OCI-LY1 (cell line): Measurements from ENCODE around the gene SALL1.

Experiments
- H2AFZ ChIP-seq: fragments of 200-600 bp; sonication (generic), shearing (Covaris generic); 2 replicates; pipeline ENCODE4 v1.6.0; 2014; ENCODE audit warnings: antibody characterized with exemption, mild to moderate bottlenecking, low read length
- H3F3A ChIP-seq: fragments of 200-600 bp; sonication (generic), shearing (Covaris generic); 2 replicates; pipeline ENCODE4 v1.6.0; 2014; ENCODE audit warnings: mild to moderate bottlenecking, antibody characterized with exemption, low read length, moderate library complexity; ENCODE audit not compliant: insufficient read depth
- H3K27ac ChIP-seq: fragments of 200-600 bp; sonication (generic); 2 replicates; pipeline ENCODE4 v1.5.1; 2014; ENCODE audit warnings: low read length, mixed run types, mild to moderate bottlenecking, low read depth; ENCODE audit not compliant: poor library complexity, severe bottlenecking
- H3K27me3 ChIP-seq: fragments of 200-600 bp; sonication (generic); 2 replicates; pipeline ENCODE4 v1.6.0; 2014; ENCODE audit warnings: antibody characterized with exemption, mild to moderate bottlenecking, low read length, moderate library complexity; ENCODE audit not compliant: insufficient read depth
- H3K36me3 ChIP-seq: fragments of 200-600 bp; sonication (generic); 2 replicates; pipeline ENCODE4 v1.6.1; 2014; ENCODE audit warnings: mild to moderate bottlenecking, antibody characterized with exemption, low read length, moderate library complexity, mixed read lengths; ENCODE audit not compliant: insufficient read depth
- H3K4me1 ChIP-seq: fragments of 200-600 bp; sonication (generic); 2 replicates; pipeline ENCODE4 v1.5.1; 2014; ENCODE audit warnings: mild to moderate bottlenecking, low read length, moderate library complexity; ENCODE audit not compliant: insufficient read depth, severe bottlenecking
- H3K4me2 ChIP-seq: fragments of 200-600 bp; sonication (generic), shearing (Covaris generic); 2 replicates; pipeline ENCODE4 v1.6.1; 2014; ENCODE audit warnings: low read length
- H3K4me3 ChIP-seq: fragments of 200-600 bp; sonication (generic); 2 replicates; pipeline ENCODE4 v1.5.1; 2014; ENCODE audit warnings: low read length, low read depth, mild to moderate bottlenecking, mixed read lengths; ENCODE audit not compliant: poor library complexity, severe bottlenecking
- H3K79me2 ChIP-seq: fragments of 200-600 bp; shearing (Covaris generic); 2 replicates; pipeline ENCODE4 v1.6.1; 2016; ENCODE audit warnings: mixed run types, low read length, mixed read lengths; ENCODE audit not compliant: insufficient read depth
- H3K9ac ChIP-seq: fragments of 200-600 bp; sonication (generic), shearing (Covaris generic); 2 replicates; pipeline ENCODE4 v1.6.1; 2014; ENCODE audit warnings: mild to moderate bottlenecking, low read length, mixed read lengths
- H3K9me2 ChIP-seq: fragments of 200-600 bp; sonication (generic), shearing (Covaris generic); 2 replicates; pipeline ENCODE4 v1.6.1; 2014; ENCODE audit warnings: low read depth, mild to moderate bottlenecking, low read length, mixed read lengths
- H3K9me3 ChIP-seq: fragments of 200-600 bp; shearing (Covaris generic); 2 replicates; pipeline ENCODE4 v1.6.1; 2014; ENCODE audit warnings: low read length, mixed read lengths
- H4K20me1 ChIP-seq: fragments of 200-600 bp; sonication (generic), shearing (Covaris generic); 2 replicates; pipeline ENCODE4 v1.6.0; 2016; ENCODE audit warnings: mild to moderate bottlenecking, low read length; ENCODE audit not compliant: insufficient read depth
- EZH2 ChIP-seq: fragments of 200-600 bp; sonication (generic), shearing (Covaris generic); IDR thresholded peaks from 2 replicates; pipeline ENCODE4 v1.8.0; 2017; ENCODE audit warnings: borderline replicate concordance, mixed run types, mild to moderate bottlenecking, antibody characterized with exemption, low read length, moderate library complexity, mixed read lengths
- TF ChIP-seq, protein P1 (sequence below): fragments of 200-600 bp; sonication (generic), shearing (Covaris generic); IDR thresholded peaks from 2 replicates; pipeline ENCODE4 v1.5.1; 2017; ENCODE audit warnings: mild to moderate bottlenecking, antibody characterized with exemption, low read length, moderate library complexity, mixed read lengths

The SALL1 gene

DNA sequence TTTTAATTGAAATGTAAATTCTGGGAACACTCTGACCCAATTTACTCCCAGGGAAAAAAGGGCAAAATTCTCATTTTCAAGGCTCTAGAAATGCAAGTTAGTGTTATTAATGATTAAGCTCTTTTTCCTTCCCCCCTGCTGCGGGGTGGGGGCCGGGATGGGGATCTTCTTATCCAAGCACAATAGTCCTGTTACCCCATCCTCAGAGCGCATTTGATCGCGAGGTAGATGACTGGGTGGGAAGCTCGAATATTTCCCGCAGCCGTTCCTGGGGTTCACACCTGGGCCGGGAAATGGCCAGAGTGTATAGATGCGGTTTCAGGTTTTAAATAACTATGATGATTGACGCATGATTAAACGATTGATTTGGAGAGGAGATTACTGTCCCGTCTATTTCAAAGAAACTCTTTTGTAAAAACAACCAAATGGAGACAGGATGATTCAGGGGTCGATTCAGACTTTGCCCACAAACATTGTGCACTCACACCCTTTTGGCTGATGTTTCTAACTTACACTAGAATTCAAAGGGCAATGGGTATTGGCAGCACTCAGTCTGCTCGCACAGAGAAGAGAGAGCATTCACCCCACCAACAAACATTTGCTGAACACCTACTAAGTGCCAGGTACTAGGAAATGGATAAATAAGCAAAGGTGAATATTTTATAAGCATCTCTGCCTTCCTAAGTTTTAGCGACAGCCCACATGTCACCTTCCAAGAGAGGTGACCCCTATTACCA lies 55.0 kb downstream of the SALL1 start:
- no peaks in the 10 kb centered on the region for H3K27me3 ChIP-seq
- H3K9me2 ChIP-seq: no peaks in the 10 kb centered on the region
- no peak overlapping the region for H3K9ac ChIP-seq
- H3K9me3 ChIP-seq: no peaks in the 10 kb centered on the region
- no peaks in the 10 kb centered on the region for H3K79me2 ChIP-seq
- H3K4me1 ChIP-seq: no peaks in the 10 kb centered on the region
- no peak overlapping the region for H2AFZ ChIP-seq
- H3K4me2 ChIP-seq: no peak overlapping the region
- TF ChIP-seq, protein P1, sequence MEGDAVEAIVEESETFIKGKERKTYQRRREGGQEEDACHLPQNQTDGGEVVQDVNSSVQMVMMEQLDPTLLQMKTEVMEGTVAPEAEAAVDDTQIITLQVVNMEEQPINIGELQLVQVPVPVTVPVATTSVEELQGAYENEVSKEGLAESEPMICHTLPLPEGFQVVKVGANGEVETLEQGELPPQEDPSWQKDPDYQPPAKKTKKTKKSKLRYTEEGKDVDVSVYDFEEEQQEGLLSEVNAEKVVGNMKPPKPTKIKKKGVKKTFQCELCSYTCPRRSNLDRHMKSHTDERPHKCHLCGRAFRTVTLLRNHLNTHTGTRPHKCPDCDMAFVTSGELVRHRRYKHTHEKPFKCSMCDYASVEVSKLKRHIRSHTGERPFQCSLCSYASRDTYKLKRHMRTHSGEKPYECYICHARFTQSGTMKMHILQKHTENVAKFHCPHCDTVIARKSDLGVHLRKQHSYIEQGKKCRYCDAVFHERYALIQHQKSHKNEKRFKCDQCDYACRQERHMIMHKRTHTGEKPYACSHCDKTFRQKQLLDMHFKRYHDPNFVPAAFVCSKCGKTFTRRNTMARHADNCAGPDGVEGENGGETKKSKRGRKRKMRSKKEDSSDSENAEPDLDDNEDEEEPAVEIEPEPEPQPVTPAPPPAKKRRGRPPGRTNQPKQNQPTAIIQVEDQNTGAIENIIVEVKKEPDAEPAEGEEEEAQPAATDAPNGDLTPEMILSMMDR: no peak
- TF ChIP-seq EZH2: no peak
- H4K20me1 ChIP-seq: no peaks in the 10 kb centered on the region
- H3K36me3 ChIP-seq: no peaks in the 10 kb centered on the region
- H3F3A ChIP-seq: no peaks in the 10 kb centered on the region
- no peak overlapping the region for H3K27ac ChIP-seq
- H3K4me3 ChIP-seq: no peak overlapping the region

DNA sequence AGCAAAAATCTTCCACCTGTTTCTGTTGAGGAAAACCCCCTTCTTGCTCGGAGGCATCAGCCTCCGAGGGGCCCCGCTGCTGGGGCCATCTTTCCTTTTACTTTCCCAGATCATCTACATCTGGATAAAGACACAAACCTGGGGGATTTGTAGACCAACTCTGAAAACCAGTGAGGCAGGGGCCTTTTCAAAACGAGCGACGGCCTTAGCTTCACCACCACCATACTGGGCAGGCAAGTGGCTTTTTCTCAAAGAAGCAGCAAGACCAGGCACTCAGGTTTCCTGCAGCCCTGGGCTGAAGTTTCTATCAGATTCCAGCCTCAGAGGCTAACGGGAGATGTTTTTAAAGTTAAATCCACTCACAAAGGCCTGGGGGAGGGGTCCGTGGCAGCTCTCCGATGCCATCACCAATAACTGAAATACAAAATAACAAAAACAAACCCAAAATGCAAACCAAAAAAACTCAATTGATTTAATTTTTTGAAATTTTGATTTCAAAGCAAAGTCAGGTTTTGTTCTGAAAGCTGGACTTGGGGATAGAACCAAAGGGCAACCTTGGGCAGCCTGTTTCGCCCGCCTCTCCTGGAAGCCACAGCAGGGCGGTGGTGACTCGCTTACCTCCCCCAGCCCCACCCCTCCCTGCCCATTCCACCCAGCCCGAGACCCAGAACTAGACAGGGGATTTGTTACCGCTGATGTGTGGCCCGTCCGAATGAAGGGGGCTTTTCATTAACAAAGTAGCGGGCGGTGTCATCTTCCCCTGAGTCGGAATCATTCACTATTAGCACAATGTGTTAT lies 55.8 kb downstream of the SALL1 start:
- Histone ChIP-seq H3K4me2 (no peak overlapping the region), H3K9me3 (no peaks in the 10 kb centered on the region), H3K27ac (no peak overlapping the region), H3K9ac (no peak overlapping the region), H3K4me1 (no peaks in the 10 kb centered on the region), H3K4me3 (no peak overlapping the region), H3K36me3 (no peaks in the 10 kb centered on the region), H3F3A (no peaks in the 10 kb centered on the region), H2AFZ (no peak overlapping the region), H3K79me2 (no peaks in the 10 kb centered on the region), H3K9me2 (no peaks in the 10 kb centered on the region), H3K27me3 (no peaks in the 10 kb centered on the region), H4K20me1 (no peaks in the 10 kb centered on the region)
- TF ChIP-seq EZH2: no peak

DNA sequence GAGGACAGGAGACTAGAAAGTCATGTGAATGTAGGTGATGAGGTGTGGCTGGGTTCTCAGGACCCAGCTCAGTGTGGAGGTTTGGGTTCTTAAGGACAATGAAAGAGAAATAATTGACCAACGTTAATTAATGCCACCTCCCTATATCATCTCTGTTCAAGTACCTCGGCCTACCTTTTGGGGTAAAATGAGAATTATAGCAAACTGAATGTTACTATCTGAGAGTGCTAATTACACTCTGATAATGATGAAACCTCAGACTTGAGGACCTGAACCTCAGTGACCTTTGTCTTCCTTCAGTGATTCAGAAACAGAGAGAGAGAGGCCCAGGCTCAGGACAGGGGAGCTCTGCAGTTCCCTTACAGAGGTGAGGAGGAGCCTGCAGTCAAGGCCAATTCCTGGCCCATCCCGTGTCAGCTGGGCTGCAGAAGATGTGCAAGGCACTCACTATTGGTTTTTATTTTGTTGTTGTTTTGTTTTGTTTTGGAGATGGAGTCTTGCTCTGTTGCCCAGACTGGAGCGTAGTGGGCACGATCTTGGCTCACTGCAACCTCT lies 57.3 kb downstream of the SALL1 start:
- Histone ChIP-seq H3K27ac (no peak overlapping the region), H2AFZ (no peak overlapping the region), H3K9me2 (no peaks in the 10 kb centered on the region), H3K4me3 (no peak overlapping the region), H3K9ac (no peak overlapping the region), H3K27me3 (no peaks in the 10 kb centered on the region), H3K4me1 (no peaks in the 10 kb centered on the region), H3K79me2 (no peaks in the 10 kb centered on the region), H3K36me3 (no peaks in the 10 kb centered on the region), H4K20me1 (no peaks in the 10 kb centered on the region), H3K9me3 (no peaks in the 10 kb centered on the region), H3F3A (no peaks in the 10 kb centered on the region), H3K4me2 (no peak overlapping the region)
- no peak for TF ChIP-seq EZH2
- TF ChIP-seq, protein P1: no peak
